GM23338 (cell line): ENCODE measurements around the gene TBC1D7. TPM values are rescaled to one million over a fixed set of nuclear protein-coding genes. Genes with fewer than 3 reads are reported as not detected.

Source experiments
- ATAC-seq: fragments of 200-7000 bp; cut with Tn5 transposase; 3 replicates; pipeline ENCODE4 v1.9.1; 2020
- DNase-seq: peaks from one replicate; pipeline ENCODE4 v3.0.0-alpha.2; 2015; ENCODE audit warnings: low spot score
- H2AFZ ChIP-seq: fragments of 200-600 bp; sonication (generic); 2 replicates; pipeline ENCODE4 v1.8.0; 2016; ENCODE audit warnings: antibody characterized with exemption, mild to moderate bottlenecking, moderate library complexity
- H3F3A ChIP-seq: fragments of 200-600 bp; sonication (generic); replicated peaks from 2 replicates; pipeline ENCODE4 v1.8.0; 2017; ENCODE audit warnings: antibody characterized with exemption, mixed run types, low read depth
- H3K27ac ChIP-seq: fragments of 200-600 bp; sonication (generic); 2 replicates; pipeline ENCODE4 v1.6.1; 2016; ENCODE audit warnings: low read depth
- H3K27me3 ChIP-seq: fragments of 200-600 bp; sonication (generic); 2 replicates; pipeline ENCODE4 v1.8.0; 2016; ENCODE audit warnings: mild to moderate bottlenecking, mixed run types, moderate library complexity; ENCODE audit not compliant: insufficient read depth
- H3K36me3 ChIP-seq: fragments of 200-600 bp; sonication (generic); 2 replicates; pipeline ENCODE4 v1.8.0; 2016; ENCODE audit warnings: mild to moderate bottlenecking; ENCODE audit not compliant: insufficient read depth
- H3K4me1 ChIP-seq: fragments of 200-600 bp; sonication (generic); 2 replicates; pipeline ENCODE4 v1.8.0; 2016; ENCODE audit warnings: mild to moderate bottlenecking, moderate library complexity; ENCODE audit not compliant: insufficient read depth
- H3K4me2 ChIP-seq: fragments of 200-600 bp; sonication (generic); 2 replicates; pipeline ENCODE4 v1.7.1; 2017; ENCODE audit warnings: mixed run types
- H3K4me3 ChIP-seq: fragments of 200-600 bp; sonication (generic); 2 replicates; pipeline ENCODE4 v1.6.1; 2016; ENCODE audit warnings: mixed run types
- H3K79me2 ChIP-seq: fragments of 200-600 bp; sonication (generic); replicated peaks from 2 replicates; pipeline ENCODE4 v1.8.0; 2017; ENCODE audit warnings: mild to moderate bottlenecking; ENCODE audit not compliant: insufficient read depth
- H3K9me2 ChIP-seq: fragments of 200-600 bp; sonication (generic); 2 replicates; pipeline ENCODE4 v1.8.0; 2017; ENCODE audit not compliant: insufficient read depth
- H4K20me1 ChIP-seq: fragments of 200-600 bp; sonication (generic); replicated peaks from 2 replicates; pipeline ENCODE4 v1.8.0; 2017; ENCODE audit warnings: mild to moderate bottlenecking; ENCODE audit not compliant: insufficient read depth
- H3K27ac Mint-ChIP-seq: 2 replicates; pipeline ENCODE4 v1.8.0; 2020; ENCODE audit warnings: inconsistent platforms, mild to moderate bottlenecking, moderate library complexity, mixed read lengths
- H3K27me3 Mint-ChIP-seq: 3 replicates; pipeline ENCODE4 v1.8.0; 2022; ENCODE audit warnings: low read depth, mild to moderate bottlenecking, moderate library complexity, mixed read lengths, inconsistent platforms; ENCODE audit not compliant: insufficient read depth, poor library complexity
- H3K36me3 Mint-ChIP-seq: 3 replicates; pipeline ENCODE4 v1.8.0; 2021; ENCODE audit warnings: low read depth, mild to moderate bottlenecking, inconsistent platforms, moderate library complexity, mixed read lengths
- H3K4me1 Mint-ChIP-seq: 3 replicates; pipeline ENCODE4 v1.8.0; 2020; ENCODE audit warnings: mild to moderate bottlenecking, inconsistent platforms, mixed read lengths
- H3K4me3 Mint-ChIP-seq: 3 replicates; pipeline ENCODE4 v1.8.0; 2021; ENCODE audit warnings: moderate library complexity, mild to moderate bottlenecking, inconsistent platforms, mixed read lengths
- H3K9me3 Mint-ChIP-seq: 3 replicates; pipeline ENCODE4 v1.8.0; 2020; ENCODE audit warnings: moderate library complexity, mild to moderate bottlenecking, inconsistent platforms, mixed read lengths
- CTCF ChIP-seq, 2 experiments: fragments of 200-600 bp in 1 of 2; sonication (generic) in 1 of 2; conservative IDR thresholded peaks; 2 replicates each; pipeline versions ENCODE4 v1.5.1 to v1.6.1; 2016 to 2017; ENCODE audit warnings: antibody characterized with exemption in 2 of 2, low read depth in 2 of 2, mild to moderate bottlenecking in 2 of 2, moderate library complexity in 1 of 2
- ETS1 ChIP-seq: IDR thresholded peaks from 2 replicates; pipeline ENCODE4 v1.6.1; 2016; ENCODE audit warnings: antibody characterized with exemption
- EZH2phosphoT487 ChIP-seq: fragments of 200-600 bp; sonication (generic); IDR thresholded peaks from one replicate; pipeline ENCODE4 v1.8.1; 2018; ENCODE audit warnings: antibody characterized with exemption; ENCODE audit not compliant: unreplicated experiment
- JUNB ChIP-seq: IDR thresholded peaks from one replicate; pipeline ENCODE4 v1.6.1; 2016; ENCODE audit warnings: antibody characterized with exemption; ENCODE audit not compliant: unreplicated experiment
- NANOG ChIP-seq: IDR thresholded peaks from 2 replicates; pipeline ENCODE4 v1.6.1; 2016; ENCODE audit warnings: antibody characterized with exemption, borderline replicate concordance
- POLR2AphosphoS5 ChIP-seq: IDR thresholded peaks from 2 replicates; pipeline ENCODE4 v1.6.1; 2016; ENCODE audit warnings: antibody characterized with exemption, low read depth
- REST ChIP-seq: IDR thresholded peaks from one replicate; pipeline ENCODE4 v1.6.1; 2018; ENCODE audit warnings: antibody characterized with exemption; ENCODE audit not compliant: unreplicated experiment
- STAT1 ChIP-seq: IDR thresholded peaks from one replicate; pipeline ENCODE4 v1.6.1; 2016; ENCODE audit warnings: antibody characterized with exemption; ENCODE audit not compliant: unreplicated experiment
- ZNF331 ChIP-seq: fragments of 250-450 bp; sonication (Bioruptor Pico); IDR thresholded peaks from 2 replicates; pipeline ENCODE4 v1.5.0; 2020; ENCODE audit warnings: low read depth, mild to moderate bottlenecking, moderate library complexity
- ZNF462 ChIP-seq: fragments of 250-450 bp; sonication (Bioruptor Pico); IDR thresholded peaks from 2 replicates; pipeline ENCODE4 v1.5.0; 2020; ENCODE audit warnings: mild to moderate bottlenecking, moderate library complexity
- polyA plus RNA-seq: library from polyadenylated mRNA; unstranded; fragments of >200 nt; fragmentation: Nextera tagmentation; extraction: Ambion mirVana; gene quantifications from 2 replicates; pipeline ENCODE4 v1.2.1, GENCODE V29; 2016
- total RNA-seq: library from RNA; depleted of rRNA; stranded (reverse); fragments of >200 nt; shearing (Covaris generic); gene quantifications from 2 replicates; pipeline ENCODE4 v1.2.3, GENCODE V29; 2014

TBC1D7 gene
- total and polyA plus RNA-seq, 2 experiments from 2014 or later, result 62.0 to 70.4 TPM

GRCh38 chr6:13355999-13356785 is 27.9 kb upstream of the TBC1D7 start (continued):
- TF ChIP-seq ETS1 (no peak), POLR2AphosphoS5 (no peak), NANOG (no peak), ZNF331 (CRISPR knock-in tag) (no peak), JUNB (no peak)

- Histone ChIP-seq H3K4me2 (no peak overlapping the region), H3K79me2 (no peaks in the 10 kb centered on the region)
- TF ChIP-seq ZNF331 (CRISPR knock-in tag) (no peak), REST (no peak), EZH2phosphoT487 (no peak), JUNB (no peak), CTCF (conservative IDR thresholded peaks at IDR 0.05; ENCODE audit: low read depth in 2 of 2) (no peak), ZNF462 (CRISPR knock-in tag) (no peak), STAT1 (no peak)
Measured at GRCh38 chr6:13355043-13355945, 27.0 kb upstream of the TBC1D7 start.

More at GRCh38 chr6:13355043-13355945, 27.0 kb upstream of the TBC1D7 start:
- H4K20me1 ChIP-seq, result no peaks in the 10 kb centered on the region
- Mint-ChIP-seq H3K27ac (no peak overlapping the region), H3K4me3 (no peak overlapping the region), H3K27me3 (peaks cover 3% of the 10 kb centered on the region), H3K9me3 (no peaks in the 10 kb centered on the region), H3K36me3 (no peaks in the 10 kb centered on the region), H3K4me1 (peaks cover 54% of the 10 kb centered on the region)
- H3K27me3 ChIP-seq, result no peaks in the 10 kb centered on the region
- H2AFZ ChIP-seq, result no peak overlapping the region
- ATAC-seq, result no peak
- H3K9me2 ChIP-seq, result no peaks in the 10 kb centered on the region; the same call in 1 of the 2 replicates
- no peak overlapping the region for H3K27ac ChIP-seq
- H3K4me3 ChIP-seq, result no peak overlapping the region
- H3F3A ChIP-seq, result no peaks in the 10 kb centered on the region
- DNase-seq, result no peak
- no peaks in the 10 kb centered on the region for H3K36me3 ChIP-seq
- peaks cover 41% of the 10 kb centered on the region for H3K4me1 ChIP-seq
